Activated CD8-positive, alpha-beta T cell treated with anti-CD3 and anti-CD28 coated beads, Interleukin-2, amount 10 ng/mL, durations not matched to agents 7 days and 5 days (primary cell): ENCODE data around the gene CRTC3. TPM values are rescaled to one million over a fixed set of nuclear protein-coding genes. Genes with fewer than 3 reads are reported as not detected.
A peak's percentile ranks its signal among the peaks of the same experiment; 100 is the strongest.
"Not testable (repeated sequence)": the region's sequence is repeated elsewhere in the genome, so short reads cannot be mapped to it uniquely, and the experiment has no call there.

ENCODE experiments used
- ATAC-seq: fragments of 150-1000 bp; cut with Tn5 transposase; one replicate; pipeline ENCODE4 v1.10.0; 2021; ENCODE audit warnings: moderate library complexity
- CTCF ChIA-PET: fragments of 350-600 bp; sonication (Branson Sonifier 250); formaldehyde crosslinking; loops from one replicate; lab custom pipeline; 2021; ENCODE audit warnings: antibody characterized with exemption; lab: Charles Lee
- POLR2A ChIA-PET: fragments of 350-600 bp; sonication (Branson Sonifier 250); formaldehyde crosslinking; loops from one replicate; lab custom pipeline; 2021; ENCODE audit warnings: antibody characterized with exemption; lab: Charles Lee
- DNase-seq: peaks from one replicate; pipeline ENCODE4 v3.0.0-alpha.2; 2020
- H3K27ac Mint-ChIP-seq: one replicate; pipeline ENCODE4 v1.8.0; 2021; ENCODE audit warnings: mild to moderate bottlenecking, mixed read lengths
- H3K27me3 Mint-ChIP-seq: one replicate; pipeline ENCODE4 v1.8.0; 2021; ENCODE audit warnings: low read depth, mixed read lengths
- H3K36me3 Mint-ChIP-seq: one replicate; pipeline ENCODE4 v1.8.0; 2021; ENCODE audit warnings: low read depth, mixed read lengths
- H3K4me1 Mint-ChIP-seq: one replicate; pipeline ENCODE4 v1.8.0; 2021; ENCODE audit warnings: low read depth, mixed read lengths
- H3K4me3 Mint-ChIP-seq: one replicate; pipeline ENCODE4 v1.8.0; 2021; ENCODE audit warnings: mild to moderate bottlenecking, mixed read lengths
- H3K9me3 Mint-ChIP-seq: one replicate; pipeline ENCODE4 v1.8.0; 2022; ENCODE audit warnings: mixed read lengths; ENCODE audit not compliant: insufficient read depth
- total RNA-seq, 2 experiments: library from RNA; stranded (reverse); gene quantifications; one replicate each; pipeline ENCODE4 v1.2.3, GENCODE V29; 2021

CRTC3 gene
- total RNA-seq, 2 experiments from 2014 or later = 64.9 to 66.6 TPM

DNA sequence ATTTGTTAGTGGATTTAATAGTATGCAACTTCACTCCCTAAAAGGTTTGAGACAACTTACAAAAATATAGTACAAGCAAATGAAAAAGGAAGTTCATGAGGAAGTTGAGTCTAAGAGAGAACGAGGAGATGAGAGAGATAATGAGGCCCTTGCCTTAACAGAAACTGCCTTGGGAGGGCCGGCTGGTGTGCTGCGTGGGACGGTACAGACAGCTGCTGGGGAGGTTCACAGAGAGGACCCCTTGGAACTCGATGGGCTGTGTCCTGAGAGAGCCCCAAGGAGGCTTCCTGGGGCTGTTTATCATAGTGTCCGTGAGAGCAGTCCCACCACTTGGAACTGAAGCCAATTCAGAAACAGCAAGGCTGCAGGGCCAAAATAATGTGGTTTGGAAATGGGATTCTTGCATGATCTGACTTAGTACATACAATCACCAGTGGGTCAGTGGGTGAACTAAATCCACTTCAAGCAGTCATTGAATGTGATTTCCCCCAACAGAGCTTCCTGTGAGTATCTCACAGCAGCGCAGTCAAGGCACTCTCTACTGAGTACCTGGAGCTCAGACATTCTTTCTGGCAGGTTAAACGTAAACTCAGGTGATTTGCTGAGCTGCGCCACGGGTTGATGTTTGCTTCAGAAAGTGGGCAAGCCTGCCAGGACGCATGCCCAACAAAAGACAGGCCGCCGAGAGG, 90.8 kb downstream of the CRTC3 start:
- Mint-ChIP-seq H3K27me3 (no peaks in the 10 kb centered on the region), H3K4me1 (peaks cover 22% of the 10 kb centered on the region), H3K4me3 (peak overlapping the region; percentile 27), H3K36me3 (peaks cover 39% of the 10 kb centered on the region), H3K9me3 (no peaks in the 10 kb centered on the region), H3K27ac (peak overlapping the region; percentile 85)
- DNase-seq (peak; percentile 46), ATAC-seq (peak; percentile 82)
- POLR2A ChIA-PET = interaction anchor here (0.8 to 1.3 kb wide), 3 partner anchors 81 to 314 kb away, joined by 3 to 4 read pairs (median 4); partner anchors contain the start of gene CRTC3
- CTCF ChIA-PET = interaction anchor here (0.6 to 3.5 kb wide), 6 partner anchors 16 to 265 kb away, joined by 3 to 15 read pairs (median 6); no protein-coding TSS in a partner anchor

DNA sequence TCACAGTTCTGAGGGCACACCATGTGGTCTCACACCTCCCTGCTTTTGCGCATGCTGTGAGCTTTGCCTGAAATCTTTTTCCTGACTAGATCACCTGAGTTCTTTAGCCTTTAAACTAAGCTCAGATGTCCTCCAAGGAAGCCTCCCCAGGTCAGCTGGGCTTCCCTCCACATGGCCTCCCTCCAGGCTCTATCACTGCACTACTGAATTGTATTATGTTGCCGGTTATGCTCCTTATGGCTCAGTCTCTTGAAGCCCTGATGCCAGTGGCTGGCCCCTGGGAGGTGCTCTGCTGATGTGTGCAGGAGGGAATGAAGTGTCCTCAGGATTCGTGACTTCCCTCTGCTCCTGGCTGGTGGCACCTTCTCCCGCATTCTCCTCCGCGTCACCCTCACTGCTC, 94.1 kb downstream of the CRTC3 start:
- DNase-seq = no peak
- POLR2A ChIA-PET = no interaction called here
- no peaks in the 10 kb centered on the region for H3K9me3 Mint-ChIP-seq
- H3K4me1 Mint-ChIP-seq = peaks cover 17% of the 10 kb centered on the region
- no peak for ATAC-seq
- H3K4me3 Mint-ChIP-seq = no peak overlapping the region
- H3K36me3 Mint-ChIP-seq = peaks cover 32% of the 10 kb centered on the region
- CTCF ChIA-PET = no interaction called here
- no peaks in the 10 kb centered on the region for H3K27me3 Mint-ChIP-seq
- H3K27ac Mint-ChIP-seq = no peak overlapping the region

DNA sequence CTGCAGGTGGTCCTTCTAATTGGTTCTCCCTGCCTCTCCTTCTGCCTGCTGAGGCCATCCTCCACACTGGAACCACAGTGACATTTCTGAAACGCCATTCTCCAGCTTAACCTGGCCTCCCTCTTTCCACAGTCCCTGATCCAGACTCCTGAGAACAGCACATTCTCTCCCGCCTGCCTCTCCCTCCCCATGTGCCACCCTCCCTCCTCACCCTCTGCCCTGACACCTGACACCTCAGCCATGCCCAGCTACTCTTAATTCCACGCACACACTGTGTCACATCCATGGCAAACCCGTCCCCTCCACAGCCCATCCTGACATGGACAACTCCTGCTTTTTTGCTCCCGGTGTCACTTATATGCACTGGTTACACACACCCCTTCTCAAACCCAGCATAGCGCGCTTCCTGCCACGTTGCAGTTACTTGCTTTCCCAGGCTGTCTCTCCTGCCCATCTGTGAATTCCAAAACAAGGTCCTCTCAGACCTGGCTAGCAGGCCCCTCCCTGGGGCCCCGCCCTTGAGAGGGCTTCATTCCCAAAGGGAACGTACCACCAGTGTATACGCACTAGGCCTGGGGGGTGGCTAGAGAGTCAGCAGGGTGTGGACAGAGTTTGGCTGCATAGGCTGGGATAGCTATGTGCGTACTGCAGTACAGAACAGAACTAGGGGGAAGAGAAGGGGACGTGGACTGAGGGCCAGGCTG, 94.7 kb downstream of the CRTC3 start:
- POLR2A ChIA-PET = no interaction called here
- no peaks in the 10 kb centered on the region for H3K9me3 Mint-ChIP-seq
- CTCF ChIA-PET = no interaction called here
- H3K27me3 Mint-ChIP-seq = no peaks in the 10 kb centered on the region
- H3K27ac Mint-ChIP-seq = no peak overlapping the region
- H3K36me3 Mint-ChIP-seq = peaks cover 37% of the 10 kb centered on the region
- H3K4me3 Mint-ChIP-seq = no peak overlapping the region
- ATAC-seq = no peak
- DNase-seq = no peak
- H3K4me1 Mint-ChIP-seq = peaks cover 16% of the 10 kb centered on the region

DNA sequence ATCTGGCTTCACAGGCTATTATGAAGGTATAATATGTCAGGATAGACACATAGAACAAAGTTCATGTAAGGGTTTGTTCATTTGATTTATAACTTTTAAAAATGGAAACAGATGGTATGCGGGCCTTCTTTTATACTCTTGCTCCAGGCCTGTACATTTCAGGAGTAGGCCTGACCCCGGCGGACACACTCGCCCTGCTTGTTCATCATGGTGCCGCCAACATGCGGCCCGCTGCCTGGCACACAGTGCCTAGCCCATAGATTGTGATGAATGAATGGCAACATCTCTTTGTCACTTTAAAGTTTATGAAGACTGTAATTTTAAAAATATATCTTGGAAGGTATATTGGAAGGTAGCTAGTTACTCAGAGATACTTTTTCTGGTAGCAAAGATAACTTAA, 95.3 kb downstream of the CRTC3 start:
- H3K27ac Mint-ChIP-seq = no peak overlapping the region
- no peaks in the 10 kb centered on the region for H3K9me3 Mint-ChIP-seq
- CTCF ChIA-PET = no interaction called here
- no peak for DNase-seq
- peaks cover 10% of the 10 kb centered on the region for H3K4me1 Mint-ChIP-seq
- H3K4me3 Mint-ChIP-seq = no peak overlapping the region
- ATAC-seq = no peak
- H3K36me3 Mint-ChIP-seq = peaks cover 35% of the 10 kb centered on the region
- no peaks in the 10 kb centered on the region for H3K27me3 Mint-ChIP-seq
- POLR2A ChIA-PET = no interaction called here

DNA sequence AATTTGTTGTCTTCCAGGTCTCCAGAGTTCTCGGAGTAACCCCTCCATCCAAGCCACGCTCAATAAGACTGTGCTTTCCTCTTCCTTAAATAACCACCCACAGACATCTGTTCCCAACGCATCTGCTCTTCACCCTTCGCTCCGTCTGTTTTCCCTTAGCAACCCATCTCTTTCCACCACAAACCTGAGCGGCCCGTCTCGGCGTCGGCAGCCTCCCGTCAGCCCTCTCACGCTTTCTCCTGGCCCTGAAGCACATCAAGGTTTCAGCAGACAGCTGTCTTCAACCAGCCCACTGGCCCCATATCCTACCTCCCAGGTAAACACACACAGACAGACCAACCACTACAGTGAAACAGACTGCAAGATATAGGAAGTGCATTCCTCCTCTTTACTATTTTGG, 99.5 kb downstream of the CRTC3 start:
- no peak for DNase-seq
- no peaks in the 10 kb centered on the region for H3K27me3 Mint-ChIP-seq
- H3K9me3 Mint-ChIP-seq = no peaks in the 10 kb centered on the region
- peaks cover 48% of the 10 kb centered on the region for H3K36me3 Mint-ChIP-seq
- CTCF ChIA-PET = interaction anchor here (0.6 kb wide), 1 partner anchor 138 kb away, joined by 3 read pairs; no protein-coding TSS in a partner anchor
- no peak overlapping the region for H3K4me3 Mint-ChIP-seq
- H3K27ac Mint-ChIP-seq = no peak overlapping the region
- POLR2A ChIA-PET = no interaction called here
- H3K4me1 Mint-ChIP-seq = no peaks in the 10 kb centered on the region
- ATAC-seq = no peak

DNA sequence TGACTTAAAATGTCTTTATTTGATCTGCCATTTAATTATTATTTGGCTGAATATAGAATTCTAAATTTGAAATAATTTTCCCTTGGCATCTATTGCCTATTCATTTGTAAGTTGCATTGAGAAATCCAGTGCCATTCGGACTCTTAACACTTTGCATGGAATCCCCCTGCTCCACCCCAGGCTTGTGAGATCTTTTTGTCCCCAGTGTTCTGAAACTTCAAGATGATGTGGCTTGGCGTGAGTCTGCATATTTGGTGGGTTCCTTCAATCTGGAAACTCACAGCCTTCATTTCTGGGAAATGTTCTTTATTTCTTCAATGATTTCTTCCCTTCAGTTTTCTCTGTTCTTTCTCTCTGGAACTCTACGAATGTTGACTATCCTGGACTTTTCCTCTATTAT, 103.6 kb downstream of the CRTC3 start:
- DNase-seq (no peak), ATAC-seq (no peak)
- Mint-ChIP-seq H3K27me3 (no peaks in the 10 kb centered on the region), H3K4me3 (no peak overlapping the region), H3K9me3 (no peaks in the 10 kb centered on the region), H3K36me3 (peaks cover 57% of the 10 kb centered on the region), H3K4me1 (no peaks in the 10 kb centered on the region), H3K27ac (peak overlapping the region; percentile 30)
- POLR2A ChIA-PET = interaction anchor here (0.7 kb wide), 1 partner anchor 1653 kb away, joined by 3 read pairs; no protein-coding TSS in a partner anchor
- CTCF ChIA-PET = interaction anchor here (0.6 to 1.5 kb wide), 3 partner anchors 14 to 253 kb away, joined by 3 to 4 read pairs (median 3); no protein-coding TSS in a partner anchor

DNA sequence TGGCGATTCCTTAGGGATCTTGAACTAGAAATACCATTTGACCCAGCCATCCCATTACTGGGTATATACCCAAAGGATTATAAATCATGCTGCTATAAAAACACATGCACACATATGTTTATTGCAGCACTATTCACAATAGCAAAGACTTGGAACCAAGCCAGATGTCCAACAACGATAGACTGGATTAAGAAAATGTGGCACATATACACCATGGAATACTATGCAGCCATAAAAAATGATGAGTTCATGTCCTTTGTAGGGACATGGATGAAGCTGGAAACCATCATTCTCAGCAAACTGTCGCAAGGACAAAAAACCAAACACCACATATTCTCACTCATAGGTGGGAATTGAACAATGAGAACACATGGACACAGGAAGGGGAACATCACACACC, 107.3 kb downstream of the CRTC3 start:
- CTCF ChIA-PET, H3K9me3 Mint-ChIP-seq, POLR2A ChIA-PET, DNase-seq, H3K27ac Mint-ChIP-seq, H3K27me3 Mint-ChIP-seq, ATAC-seq, H3K4me3 Mint-ChIP-seq, H3K4me1 Mint-ChIP-seq: not testable (repeated sequence)
- peaks cover 57% of the 10 kb centered on the region for H3K36me3 Mint-ChIP-seq

DNA sequence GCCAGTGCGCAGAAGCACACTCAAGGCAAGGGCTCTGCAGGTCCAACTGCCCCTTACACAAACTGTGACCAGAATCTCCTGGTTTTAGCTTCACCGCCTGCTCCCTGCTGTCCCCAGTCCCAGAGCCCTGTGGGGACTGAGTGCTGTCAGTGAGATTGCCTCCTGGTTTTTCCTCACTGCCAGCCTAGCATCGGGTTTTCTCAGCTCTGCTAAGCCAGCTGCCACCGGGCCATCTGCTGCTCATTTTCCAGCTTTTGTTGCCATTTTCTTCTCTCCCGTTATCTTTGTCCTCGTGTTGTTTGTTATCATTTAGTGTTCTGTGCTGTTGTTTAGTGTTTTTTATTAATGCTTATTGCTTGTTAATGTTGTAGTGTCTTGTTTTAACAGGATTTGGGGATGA, 108.0 kb downstream of the CRTC3 start:
- no peaks in the 10 kb centered on the region for H3K9me3 Mint-ChIP-seq
- ATAC-seq (no peak), DNase-seq (no peak)
- H3K27ac Mint-ChIP-seq = no peak overlapping the region
- no peaks in the 10 kb centered on the region for H3K27me3 Mint-ChIP-seq
- POLR2A ChIA-PET = interaction anchor here (1.6 kb wide), 1 partner anchor 297 kb away, joined by 5 read pairs; the partner anchor contains the start of gene UNC45A
- peaks cover 63% of the 10 kb centered on the region for H3K36me3 Mint-ChIP-seq
- H3K4me3 Mint-ChIP-seq = no peak overlapping the region
- H3K4me1 Mint-ChIP-seq = peaks cover 4% of the 10 kb centered on the region
- CTCF ChIA-PET = interaction anchor here (0.9 kb wide), 1 partner anchor 248 kb away, joined by 3 read pairs; no protein-coding TSS in a partner anchor

DNA sequence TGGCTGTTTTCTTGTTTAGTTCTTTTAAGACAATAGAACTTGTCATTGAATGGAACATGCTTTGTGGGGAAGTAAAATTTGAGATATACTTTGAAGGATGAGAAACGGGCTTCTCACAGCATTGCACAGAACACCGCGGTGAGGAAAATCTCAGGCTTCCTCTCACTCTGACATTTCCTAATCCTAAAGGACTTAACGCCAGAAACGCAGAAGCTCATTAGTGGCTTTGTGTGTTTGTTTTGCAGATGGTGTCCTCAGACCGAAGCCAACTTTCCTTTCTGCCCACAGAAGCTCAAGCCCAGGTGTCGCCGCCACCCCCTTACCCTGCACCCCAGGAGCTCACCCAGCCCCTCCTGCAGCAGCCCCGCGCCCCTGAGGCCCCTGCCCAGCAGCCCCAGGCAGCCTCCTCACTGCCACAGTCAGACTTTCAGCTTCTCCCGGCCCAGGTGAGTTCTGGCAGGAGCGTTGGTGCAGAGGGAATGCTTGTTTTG, 108.5 kb downstream of the CRTC3 start:
- CTCF ChIA-PET = interaction anchor here (0.9 to 1.2 kb wide), 2 partner anchors 10 to 247 kb away, joined by 3 to 5 read pairs; no protein-coding TSS in a partner anchor
- ATAC-seq (no peak), DNase-seq (no peak)
- Mint-ChIP-seq H3K27me3 (no peaks in the 10 kb centered on the region), H3K36me3 (peaks cover 63% of the 10 kb centered on the region), H3K4me3 (no peak overlapping the region), H3K9me3 (no peaks in the 10 kb centered on the region), H3K4me1 (peaks cover 4% of the 10 kb centered on the region), H3K27ac (no peak overlapping the region)
- POLR2A ChIA-PET = interaction anchor here (0.6 to 1.6 kb wide), 2 partner anchors 125 to 296 kb away, joined by 3 to 5 read pairs; partner anchors contain the start of gene UNC45A

DNA sequence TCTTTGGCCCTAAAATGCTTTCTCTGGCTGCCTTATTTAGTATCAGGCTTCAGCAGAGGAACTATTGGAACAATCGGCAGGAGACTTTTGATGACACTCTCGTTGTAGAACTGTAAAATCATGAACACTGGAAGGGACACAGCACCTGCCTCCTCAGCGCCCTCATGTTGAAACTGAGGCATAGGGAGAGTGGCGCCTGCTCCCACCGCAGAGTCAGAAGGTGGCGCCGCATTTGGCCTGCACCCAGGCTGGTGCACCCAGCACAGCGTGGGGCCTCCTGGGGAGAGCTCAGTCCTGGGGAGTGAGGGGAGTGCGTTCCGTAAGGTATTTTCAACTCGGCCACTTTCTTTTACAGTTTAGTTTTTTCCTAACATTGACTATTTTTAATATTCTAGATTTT, 109.2 kb downstream of the CRTC3 start:
- Mint-ChIP-seq H3K4me1 (peaks cover 4% of the 10 kb centered on the region), H3K4me3 (no peak overlapping the region), H3K27me3 (no peaks in the 10 kb centered on the region), H3K9me3 (no peaks in the 10 kb centered on the region), H3K27ac (no peak overlapping the region), H3K36me3 (peaks cover 63% of the 10 kb centered on the region)
- CTCF ChIA-PET = interaction anchor here (1.2 kb wide), 1 partner anchor 9 kb away, joined by 5 read pairs; no protein-coding TSS in a partner anchor
- ATAC-seq (no peak), DNase-seq (no peak)
- POLR2A ChIA-PET = interaction anchor here (0.6 to 1.6 kb wide), 2 partner anchors 126 to 296 kb away, joined by 3 to 5 read pairs; partner anchors contain the start of gene UNC45A

DNA sequence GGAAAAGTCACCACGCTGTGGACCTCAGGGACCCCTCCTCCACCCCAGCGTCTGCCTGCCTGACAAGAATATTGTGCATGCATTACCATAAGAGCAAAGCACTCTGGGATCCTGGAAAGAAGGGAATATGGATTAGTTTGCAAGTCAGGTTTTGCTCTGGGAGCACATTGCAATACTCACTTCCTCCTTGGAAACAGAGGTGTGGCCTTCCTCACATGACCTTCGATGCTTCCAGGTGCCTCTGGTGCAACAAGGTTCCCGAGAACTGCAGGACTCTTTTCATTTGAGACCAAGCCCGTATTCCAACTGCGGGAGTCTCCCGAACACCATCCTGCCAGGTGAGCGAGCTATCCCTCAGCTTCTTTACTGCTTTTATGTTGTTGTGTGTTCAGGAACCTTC, 111.1 kb downstream of the CRTC3 start:
- Mint-ChIP-seq H3K9me3 (no peaks in the 10 kb centered on the region), H3K36me3 (peaks cover 54% of the 10 kb centered on the region), H3K27me3 (no peaks in the 10 kb centered on the region), H3K27ac (no peak overlapping the region), H3K4me3 (no peak overlapping the region), H3K4me1 (peaks cover 4% of the 10 kb centered on the region)
- POLR2A ChIA-PET = no interaction called here
- DNase-seq (no peak), ATAC-seq (no peak)
- CTCF ChIA-PET = interaction anchor here (3.6 kb wide), 1 partner anchor 245 kb away, joined by 15 read pairs; no protein-coding TSS in a partner anchor
